ENCODE data around the gene GEN1.

- no peak for TF ChIP-seq TCF7 (IDR thresholded peaks at IDR 0.05; ENCODE audit: borderline replicate concordance)
- TF ChIP-seq JUNB (IDR thresholded peaks at IDR 0.05) = no peak
- no peak for TF ChIP-seq TBL1XR1 (IDR thresholded peaks at IDR 0.05; ENCODE audit: low read depth, low read length)
- no peak for TF ChIP-seq CTCF (IDR thresholded peaks at IDR 0.05 in 2 of 3, conservative IDR thresholded peaks at IDR 0.05 in 1 of 3; ENCODE audit: control insufficient read depth in 2 of 3, extremely low read depth in 1 of 3, insufficient read depth in 1 of 3, low read depth in 3 of 3, low read length in 3 of 3)
- no peak for TF ChIP-seq CBFB (IDR thresholded peaks at IDR 0.05; ENCODE audit: low read depth)
- TF ChIP-seq EZH2 (IDR thresholded peaks at IDR 0.05; ENCODE audit: borderline replicate concordance, control insufficient read depth, low read depth, low read length) = no peak
- TF ChIP-seq TARDBP (IDR thresholded peaks at IDR 0.05; ENCODE audit: borderline replicate concordance) = no peak
- TF ChIP-seq, protein P1, sequence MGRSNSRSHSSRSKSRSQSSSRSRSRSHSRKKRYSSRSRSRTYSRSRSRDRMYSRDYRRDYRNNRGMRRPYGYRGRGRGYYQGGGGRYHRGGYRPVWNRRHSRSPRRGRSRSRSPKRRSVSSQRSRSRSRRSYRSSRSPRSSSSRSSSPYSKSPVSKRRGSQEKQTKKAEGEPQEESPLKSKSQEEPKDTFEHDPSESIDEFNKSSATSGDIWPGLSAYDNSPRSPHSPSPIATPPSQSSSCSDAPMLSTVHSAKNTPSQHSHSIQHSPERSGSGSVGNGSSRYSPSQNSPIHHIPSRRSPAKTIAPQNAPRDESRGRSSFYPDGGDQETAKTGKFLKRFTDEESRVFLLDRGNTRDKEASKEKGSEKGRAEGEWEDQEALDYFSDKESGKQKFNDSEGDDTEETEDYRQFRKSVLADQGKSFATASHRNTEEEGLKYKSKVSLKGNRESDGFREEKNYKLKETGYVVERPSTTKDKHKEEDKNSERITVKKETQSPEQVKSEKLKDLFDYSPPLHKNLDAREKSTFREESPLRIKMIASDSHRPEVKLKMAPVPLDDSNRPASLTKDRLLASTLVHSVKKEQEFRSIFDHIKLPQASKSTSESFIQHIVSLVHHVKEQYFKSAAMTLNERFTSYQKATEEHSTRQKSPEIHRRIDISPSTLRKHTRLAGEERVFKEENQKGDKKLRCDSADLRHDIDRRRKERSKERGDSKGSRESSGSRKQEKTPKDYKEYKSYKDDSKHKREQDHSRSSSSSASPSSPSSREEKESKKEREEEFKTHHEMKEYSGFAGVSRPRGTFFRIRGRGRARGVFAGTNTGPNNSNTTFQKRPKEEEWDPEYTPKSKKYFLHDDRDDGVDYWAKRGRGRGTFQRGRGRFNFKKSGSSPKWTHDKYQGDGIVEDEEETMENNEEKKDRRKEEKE (IDR thresholded peaks at IDR 0.05) = no peak
- TF ChIP-seq SMC3 (IDR thresholded peaks at IDR 0.05; ENCODE audit: borderline replicate concordance, low read length) = no peak
- no peak for TF ChIP-seq TCF3 (IDR thresholded peaks at IDR 0.05; ENCODE audit: borderline replicate concordance, insufficient read depth, low read depth, low read length)
- TF ChIP-seq IRF4 (IDR thresholded peaks at IDR 0.05; ENCODE audit: low read depth, low read length) = no peak
Observed at GRCh38 chr2:17733599-17733998, 20.3 kb upstream of the GEN1 start.
